NCI-H526 (cell line): ENCODE measurements around the gene CD79A.
"Not testable (repeated sequence)": the region's sequence is repeated elsewhere in the genome, so short reads cannot be mapped to it uniquely, and the experiment has no call there.

ENCODE experiments used
- DNase-seq, 2 experiments: peaks; one replicate each; lab custom pipeline; 2025; lab: John Stamatoyannopoulos, UW

The CD79A gene

GRCh38 chr19:41905273-41906002 is 28.4 kb downstream of the CD79A start:
- no peak for DNase-seq

- DNase-seq, result no peak
Observed at GRCh38 chr19:41906271-41906670, 29.2 kb downstream of the CD79A start.

GRCh38 chr19:41906916-41907680 is 30.0 kb downstream of the CD79A start:
- no peak for DNase-seq

GRCh38 chr19:41907994-41908615 is 31.0 kb downstream of the CD79A start:
- DNase-seq, result no peak

- no peak for DNase-seq
Observed at GRCh38 chr19:41908724-41909464, 31.8 kb downstream of the CD79A start.

GRCh38 chr19:41909706-41910105 is 32.6 kb downstream of the CD79A start:
- no peak for DNase-seq

GRCh38 chr19:41910240-41910991 is 33.3 kb downstream of the CD79A start:
- DNase-seq, result no peak

GRCh38 chr19:41910992-41911888 is 34.2 kb downstream of the CD79A start:
- no peak for DNase-seq

GRCh38 chr19:41911889-41912731 is 35.0 kb downstream of the CD79A start:
- DNase-seq, result no peak

GRCh38 chr19:41912899-41913537 is 35.9 kb downstream of the CD79A start:
- DNase-seq, result peak in 1 of 2 experiments; percentile 35

- DNase-seq, result no peak
Observed at GRCh38 chr19:41913538-41914423, 36.7 kb downstream of the CD79A start.

- not testable (repeated sequence) for DNase-seq
Observed at GRCh38 chr19:41914424-41914834, 37.4 kb downstream of the CD79A start.

- peak in 1 of 2 experiments; percentile 33 for DNase-seq
Observed at GRCh38 chr19:41915021-41915775, 38.1 kb downstream of the CD79A start.

GRCh38 chr19:41915776-41916414 is 38.8 kb downstream of the CD79A start:
- DNase-seq, result peak in 1 of 2 experiments; percentile 34

- no peak for DNase-seq
Observed at GRCh38 chr19:41917676-41918075, 40.6 kb downstream of the CD79A start.

- no peak for DNase-seq
Observed at GRCh38 chr19:41918095-41918494, 41.0 kb downstream of the CD79A start.
